Measurements from ENCODE around the gene TMEM179.

TMEM179 gene

DNA sequence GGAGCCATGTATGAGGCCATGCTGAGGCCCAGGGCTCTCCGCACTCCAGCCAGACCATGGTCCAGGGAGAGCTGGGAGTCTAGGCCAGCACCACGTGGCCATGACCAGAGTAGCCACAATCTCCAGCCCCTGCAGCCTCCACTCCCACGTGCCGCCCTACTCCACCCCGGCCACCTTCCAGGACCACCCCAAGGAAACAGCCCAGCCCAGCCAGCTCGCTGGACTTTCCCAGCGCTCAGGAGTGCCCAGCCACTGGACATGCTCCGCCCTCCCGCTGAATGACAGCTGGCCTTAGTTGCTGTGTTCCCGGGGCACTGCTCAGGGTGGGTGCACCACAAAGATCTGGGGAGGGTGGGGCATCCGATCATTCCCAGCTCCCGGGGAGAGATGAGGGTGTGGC, 27.1 kb downstream of the TMEM179 start:
- H3K4me1 ChIP-seq (ENCODE audit: insufficient read depth, low read length): no peaks in the 10 kb centered on the region
- no peak for TF ChIP-seq EZH2 (IDR thresholded peaks at IDR 0.05; ENCODE audit: borderline replicate concordance, low read depth, low read length, severe bottlenecking)
- TF ChIP-seq, protein P1, sequence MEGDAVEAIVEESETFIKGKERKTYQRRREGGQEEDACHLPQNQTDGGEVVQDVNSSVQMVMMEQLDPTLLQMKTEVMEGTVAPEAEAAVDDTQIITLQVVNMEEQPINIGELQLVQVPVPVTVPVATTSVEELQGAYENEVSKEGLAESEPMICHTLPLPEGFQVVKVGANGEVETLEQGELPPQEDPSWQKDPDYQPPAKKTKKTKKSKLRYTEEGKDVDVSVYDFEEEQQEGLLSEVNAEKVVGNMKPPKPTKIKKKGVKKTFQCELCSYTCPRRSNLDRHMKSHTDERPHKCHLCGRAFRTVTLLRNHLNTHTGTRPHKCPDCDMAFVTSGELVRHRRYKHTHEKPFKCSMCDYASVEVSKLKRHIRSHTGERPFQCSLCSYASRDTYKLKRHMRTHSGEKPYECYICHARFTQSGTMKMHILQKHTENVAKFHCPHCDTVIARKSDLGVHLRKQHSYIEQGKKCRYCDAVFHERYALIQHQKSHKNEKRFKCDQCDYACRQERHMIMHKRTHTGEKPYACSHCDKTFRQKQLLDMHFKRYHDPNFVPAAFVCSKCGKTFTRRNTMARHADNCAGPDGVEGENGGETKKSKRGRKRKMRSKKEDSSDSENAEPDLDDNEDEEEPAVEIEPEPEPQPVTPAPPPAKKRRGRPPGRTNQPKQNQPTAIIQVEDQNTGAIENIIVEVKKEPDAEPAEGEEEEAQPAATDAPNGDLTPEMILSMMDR (IDR thresholded peaks at IDR 0.05; ENCODE audit: borderline replicate concordance, extremely low read depth, low read length, poor library complexity, severe bottlenecking): no peak

DNA sequence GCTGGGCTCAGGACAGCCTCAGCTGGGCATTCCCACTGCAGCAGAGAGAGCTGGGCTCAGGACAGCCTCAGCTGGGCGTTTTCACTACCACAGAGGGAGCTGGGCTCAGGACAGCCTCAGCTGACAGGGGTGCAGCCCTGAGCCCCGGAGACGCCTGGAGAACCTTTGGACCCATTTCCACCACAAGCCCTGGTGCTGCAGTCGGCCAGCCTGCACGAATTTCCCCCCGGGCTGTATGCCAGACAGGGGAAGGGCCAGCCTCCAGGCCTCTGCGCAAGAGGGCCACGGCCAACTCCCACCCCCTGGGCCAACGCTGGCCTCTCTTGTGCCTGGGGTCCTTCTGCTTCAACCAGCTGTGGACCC, 27.6 kb downstream of the TMEM179 start:
- Histone ChIP-seq H3K4me2 (ENCODE audit: insufficient read depth, low read length) (no peak overlapping the region), H3K79me2 (ENCODE audit: insufficient read depth, low read length) (no peaks in the 10 kb centered on the region), H3K9ac (ENCODE audit: low read depth, low read length) (no peak overlapping the region), H3K36me3 (ENCODE audit: insufficient read depth, low read length) (no peaks in the 10 kb centered on the region), H3K4me1 (ENCODE audit: insufficient read depth, low read length) (no peaks in the 10 kb centered on the region), H3K27ac (ENCODE audit: low read length) (no peak overlapping the region), H3K27me3 (ENCODE audit: insufficient read depth, low read length, poor library complexity) (no peaks in the 10 kb centered on the region), H2AFZ (ENCODE audit: low read depth, low read length) (no peak overlapping the region), H3K4me3 (ENCODE audit: low read depth in 1 of 2, low read length in 2 of 2) (no peak overlapping the region), H4K20me1 (ENCODE audit: insufficient read depth, low read length) (no peaks in the 10 kb centered on the region; the same call in 1 of the 2 replicates), H3K9me3 (ENCODE audit: insufficient read depth, low read length, severe bottlenecking) (no peaks in the 10 kb centered on the region)
- no peak for DNase-seq
- no peak for TF ChIP-seq EZH2 (IDR thresholded peaks at IDR 0.05; ENCODE audit: borderline replicate concordance, low read depth, low read length, severe bottlenecking)
- TF ChIP-seq, protein P1 (IDR thresholded peaks at IDR 0.05; ENCODE audit: borderline replicate concordance, extremely low read depth, low read length, poor library complexity, severe bottlenecking): no peak
- no peak for ATAC-seq (ENCODE audit: insufficient read depth, low read depth)

More for the DNA sequence above, 27.1 kb downstream of the TMEM179 start:
- H3K9me3 ChIP-seq (ENCODE audit: insufficient read depth, low read length, severe bottlenecking): no peaks in the 10 kb centered on the region
- ATAC-seq (ENCODE audit: insufficient read depth, low read depth) (no peak), DNase-seq (no peak)
- H2AFZ ChIP-seq (ENCODE audit: low read depth, low read length): no peak overlapping the region
- no peaks in the 10 kb centered on the region for H3K36me3 ChIP-seq (ENCODE audit: insufficient read depth, low read length)
- H4K20me1 ChIP-seq (ENCODE audit: insufficient read depth, low read length): no peaks in the 10 kb centered on the region; the same call in 1 of the 2 replicates
- H3K79me2 ChIP-seq (ENCODE audit: insufficient read depth, low read length): no peaks in the 10 kb centered on the region
- no peak overlapping the region for H3K27ac ChIP-seq (ENCODE audit: low read length)
- no peak overlapping the region for H3K9ac ChIP-seq (ENCODE audit: low read depth, low read length)
- H3K27me3 ChIP-seq (ENCODE audit: insufficient read depth, low read length, poor library complexity): no peaks in the 10 kb centered on the region
- H3K4me3 ChIP-seq (ENCODE audit: low read depth in 1 of 2, low read length in 2 of 2): no peak overlapping the region
- no peak overlapping the region for H3K4me2 ChIP-seq (ENCODE audit: insufficient read depth, low read length)

DNA sequence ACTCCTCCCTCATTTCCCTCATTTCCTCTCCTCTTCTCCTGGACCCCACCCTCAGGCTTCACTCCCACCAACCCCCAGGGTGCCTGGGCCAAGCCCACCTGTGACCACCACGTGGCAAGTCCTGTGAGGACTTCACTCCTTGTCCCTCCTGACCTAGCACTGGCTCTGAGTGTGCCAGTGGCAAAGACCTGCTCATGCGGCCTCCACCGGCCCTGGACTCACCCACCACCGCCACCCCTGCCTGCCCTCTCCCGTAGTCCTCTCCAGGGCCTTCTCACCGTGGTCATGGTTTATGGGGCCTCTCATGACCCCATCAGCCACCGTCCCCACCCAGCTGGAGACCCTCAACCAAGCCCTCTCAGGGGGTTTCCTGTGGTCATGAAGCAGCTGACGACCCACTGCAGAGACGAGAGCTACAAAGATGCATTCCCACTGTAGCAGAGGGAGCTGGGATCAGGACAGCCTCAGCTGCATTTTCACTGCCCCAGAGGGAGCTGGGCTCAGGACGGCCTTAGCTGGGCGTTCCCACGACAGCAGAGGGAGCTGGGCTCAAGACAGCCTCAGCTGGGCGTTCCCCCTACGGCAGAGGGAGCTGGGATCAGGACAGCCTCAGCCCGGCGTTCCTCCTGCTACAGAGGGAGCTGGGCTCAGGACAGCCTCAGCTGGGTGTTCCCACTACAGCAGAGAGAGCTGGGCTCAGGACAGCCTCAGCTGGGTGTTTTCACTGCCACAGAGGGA, 28.2 kb downstream of the TMEM179 start:
- Histone ChIP-seq H3K4me1 (ENCODE audit: insufficient read depth, low read length) (no peaks in the 10 kb centered on the region), H3K9me3 (ENCODE audit: insufficient read depth, low read length, severe bottlenecking) (no peaks in the 10 kb centered on the region), H3K79me2 (ENCODE audit: insufficient read depth, low read length) (no peaks in the 10 kb centered on the region), H3K9ac (ENCODE audit: low read depth, low read length) (no peak overlapping the region), H2AFZ (ENCODE audit: low read depth, low read length) (no peak overlapping the region), H3K27me3 (ENCODE audit: insufficient read depth, low read length, poor library complexity) (no peaks in the 10 kb centered on the region), H3K36me3 (ENCODE audit: insufficient read depth, low read length) (no peaks in the 10 kb centered on the region), H4K20me1 (ENCODE audit: insufficient read depth, low read length) (no peaks in the 10 kb centered on the region; the same call in 1 of the 2 replicates), H3K27ac (ENCODE audit: low read length) (no peak overlapping the region), H3K4me2 (ENCODE audit: insufficient read depth, low read length) (no peak overlapping the region), H3K4me3 (ENCODE audit: low read depth in 1 of 2, low read length in 2 of 2) (no peak overlapping the region)
- DNase-seq: no peak
- TF ChIP-seq, protein P1 (IDR thresholded peaks at IDR 0.05; ENCODE audit: borderline replicate concordance, extremely low read depth, low read length, poor library complexity, severe bottlenecking): no peak
- no peak for TF ChIP-seq EZH2 (IDR thresholded peaks at IDR 0.05; ENCODE audit: borderline replicate concordance, low read depth, low read length, severe bottlenecking)
- no peak for ATAC-seq (ENCODE audit: insufficient read depth, low read depth)

All from DND-41 (cell line).